T follicular helper cell (primary cell): ENCODE results near the gene KLF6.

Source experiments
- DNase-seq: peaks from one replicate; pipeline ENCODE4 v3.0.0-alpha.2; 2020; ENCODE audit warnings: low read depth

Gene KLF6

GRCh38 chr10:3811291-3811870 is 26.4 kb upstream of the KLF6 start:
- no peak for DNase-seq

GRCh38 chr10:3808689-3809199 is 23.7 kb upstream of the KLF6 start:
- DNase-seq, result no peak

- DNase-seq, result no peak
Measured at GRCh38 chr10:3807928-3808496, 23.0 kb upstream of the KLF6 start.

- DNase-seq, result no peak
Measured at GRCh38 chr10:3807211-3807927, 22.4 kb upstream of the KLF6 start.

GRCh38 chr10:3806603-3807002 is 21.6 kb upstream of the KLF6 start:
- no peak for DNase-seq

- peak; percentile 54 for DNase-seq
Measured at GRCh38 chr10:3805791-3806461, 20.9 kb upstream of the KLF6 start.

GRCh38 chr10:3805201-3805790 is 20.3 kb upstream of the KLF6 start:
- peak; percentile 56 for DNase-seq

GRCh38 chr10:3803927-3804741 is 19.1 kb upstream of the KLF6 start:
- peak; percentile 49 for DNase-seq

GRCh38 chr10:3803295-3803926 is 18.4 kb upstream of the KLF6 start:
- DNase-seq, result no peak

GRCh38 chr10:3802526-3803265 is 17.7 kb upstream of the KLF6 start:
- DNase-seq, result no peak

- DNase-seq, result no peak
Measured at GRCh38 chr10:3801558-3802192, 16.7 kb upstream of the KLF6 start.

- DNase-seq, result no peak
Measured at GRCh38 chr10:3800586-3800985, 15.6 kb upstream of the KLF6 start.

- DNase-seq, result no peak
Measured at GRCh38 chr10:3797750-3798149, 12.7 kb upstream of the KLF6 start.

- no peak for DNase-seq
Measured at GRCh38 chr10:3793553-3793952, 8.5 kb upstream of the KLF6 start.

- no peak for DNase-seq
Measured at GRCh38 chr10:3792710-3793219, 7.8 kb upstream of the KLF6 start.

GRCh38 chr10:3791974-3792633 is 7.1 kb upstream of the KLF6 start:
- DNase-seq, result no peak

GRCh38 chr10:3790858-3791257 is 5.8 kb upstream of the KLF6 start:
- no peak for DNase-seq

- DNase-seq, result no peak
Measured at GRCh38 chr10:3790272-3790671, 5.3 kb upstream of the KLF6 start.

GRCh38 chr10:3789621-3790020 is 4.6 kb upstream of the KLF6 start:
- DNase-seq, result no peak
